Head of caudate nucleus (tissue), 42 donors: Measurements from ENCODE around the gene IRF5.
A peak's percentile ranks its signal among the peaks of the same experiment; 100 is the strongest.
"Not testable (repeated sequence)": the region's sequence is repeated elsewhere in the genome, so short reads cannot be mapped to it uniquely, and the experiment has no call there.

Experiments used
- DNase-seq, 42 donors: peaks; one replicate each; pipeline versions ENCODE4 v3.0.0 to v3.0.0-alpha.2; 2020 to 2021; ENCODE audit warnings: mixed read lengths in 7 of 42
- intact Hi-C: fragments of 100-400 bp; cut with DNase I; formaldehyde crosslinking; loops from one replicate; pipeline ENCODE4 v1.15.0; 2022

The IRF5 gene

GRCh38 chr7:128904381-128905197 is 33.1 kb upstream of the IRF5 start:
- intact Hi-C loops: loop anchor here (10.0 kb wide), 1 partner anchor 190 kb away; no protein-coding TSS in a partner anchor

GRCh38 chr7:128906001-128906765 is 31.5 kb upstream of the IRF5 start:
- intact Hi-C loops: loop anchor here (10.0 kb wide), 1 partner anchor 189 kb away; no protein-coding TSS in a partner anchor
- peak in 1 of 42 donors; percentile 1 for DNase-seq

More at GRCh38 chr7:128904381-128905197, 33.1 kb upstream of the IRF5 start:
- DNase-seq: peak in 3 of 42 donors; percentile 5 to 35 (median 22)

GRCh38 chr7:128906766-128907559 is 30.8 kb upstream of the IRF5 start:
- peak in 1 of 42 donors; percentile 3 for DNase-seq
- intact Hi-C loops: loop anchor here (10.0 kb wide), 1 partner anchor 188 kb away; no protein-coding TSS in a partner anchor

GRCh38 chr7:128908750-128909624 is 28.7 kb upstream of the IRF5 start:
- intact Hi-C loops: loop anchor here (10.0 kb wide), 1 partner anchor 186 kb away; no protein-coding TSS in a partner anchor
- DNase-seq: peak in 1 of 42 donors; percentile 4

- DNase-seq: no peak
- intact Hi-C loops: loop anchor here (10.0 kb wide), 1 partner anchor 185 kb away; no protein-coding TSS in a partner anchor
Observed at GRCh38 chr7:128909625-128910568, 27.8 kb upstream of the IRF5 start.

GRCh38 chr7:128910569-128910945 is 27.2 kb upstream of the IRF5 start, which contains the start of gene KCP:
TSS of gene KCP (minus strand) at chr7:128910709. CDS start at chr7:128910676, 33 bp downstream.
- DNase-seq: no peak
- intact Hi-C loops: no loop called here

GRCh38 chr7:128911423-128912031 is 26.2 kb upstream of the IRF5 start:
- intact Hi-C loops: no loop called here
- peak in 1 of 42 donors; percentile 2 for DNase-seq

- no peak for DNase-seq
- intact Hi-C loops: no loop called here
Observed at GRCh38 chr7:128912281-128912680, 25.4 kb upstream of the IRF5 start.

GRCh38 chr7:128912709-128913495 is 24.8 kb upstream of the IRF5 start:
- intact Hi-C loops: not testable (repeated sequence)

GRCh38 chr7:128913870-128914565 is 23.7 kb upstream of the IRF5 start:
- peak in 1 of 42 donors; percentile 2 for DNase-seq
- intact Hi-C loops: no loop called here

More at GRCh38 chr7:128912709-128913495, 24.8 kb upstream of the IRF5 start:
- peak in 1 of 42 donors; percentile 2 for DNase-seq

GRCh38 chr7:128914566-128915151 is 23.1 kb upstream of the IRF5 start:
- DNase-seq: peak in 1 of 42 donors; percentile 5
- intact Hi-C loops: no loop called here

- no peak for DNase-seq
- intact Hi-C loops: no loop called here
Observed at GRCh38 chr7:128915271-128915819, 22.4 kb upstream of the IRF5 start.

GRCh38 chr7:128915841-128916642 is 21.7 kb upstream of the IRF5 start:
- intact Hi-C loops: no loop called here
- DNase-seq: no peak

- intact Hi-C loops: no loop called here
- no peak for DNase-seq
Observed at GRCh38 chr7:128916643-128916915, 21.1 kb upstream of the IRF5 start.
